ENCODE results near the gene ARID5A.
"Not testable (repeated sequence)": the region's sequence is repeated elsewhere in the genome, so short reads cannot be mapped to it uniquely, and the experiment has no call there.

The ARID5A gene

GRCh38 chr2:96536445-96537065, at the start of gene ARID5A:
Gene ARID5A, plus strand, starts transcription at chr2:96536752. Its CDS starts 75 bp downstream, at chr2:96536827.
- DNase-seq: peak; percentile 22

- DNase-seq: no peak
These were observed 47.3 kb upstream of the ARID5A start for GRCh38 chr2:96489261-96489660.

GRCh38 chr2:96489663-96490062, 46.9 kb upstream of the ARID5A start:
- no peak for DNase-seq

GRCh38 chr2:96491860-96492497, 44.6 kb upstream of the ARID5A start:
- no peak for DNase-seq

- DNase-seq: no peak
These were observed 43.5 kb upstream of the ARID5A start for GRCh38 chr2:96493072-96493471.

GRCh38 chr2:96494188-96494587, 42.4 kb upstream of the ARID5A start:
- no peak for DNase-seq

DNA sequence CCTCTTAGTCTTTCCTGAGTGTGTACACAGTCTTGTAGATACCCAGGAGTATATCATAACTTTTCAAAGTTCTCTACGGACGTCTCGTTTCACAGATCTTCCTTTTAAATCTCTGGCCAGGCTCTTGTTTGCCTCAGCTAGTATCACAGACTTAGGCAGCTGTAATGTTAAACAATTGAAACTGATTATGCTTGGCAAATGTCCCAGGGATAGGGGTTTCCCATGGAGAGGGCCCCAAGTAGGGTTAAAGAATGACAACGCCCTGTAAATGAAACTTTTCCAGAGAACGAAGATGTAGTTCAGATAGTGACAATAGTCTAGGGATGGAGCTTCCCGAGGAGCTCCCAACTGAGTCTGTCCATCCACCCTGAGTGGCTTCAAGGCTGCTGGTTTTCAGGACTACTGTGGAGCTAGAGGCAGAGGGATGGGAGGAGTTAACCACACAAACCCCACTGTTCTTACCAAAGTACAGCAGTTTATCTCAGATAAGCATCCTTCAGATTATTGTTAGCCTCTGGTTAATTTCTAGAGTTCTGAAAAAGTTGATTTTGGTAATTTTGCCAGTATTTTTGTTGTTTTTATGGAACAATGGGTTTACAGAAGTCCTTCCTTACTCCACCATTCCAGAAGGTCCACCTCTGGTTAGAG, 40.4 kb upstream of the ARID5A start:
- no peak for DNase-seq

DNA sequence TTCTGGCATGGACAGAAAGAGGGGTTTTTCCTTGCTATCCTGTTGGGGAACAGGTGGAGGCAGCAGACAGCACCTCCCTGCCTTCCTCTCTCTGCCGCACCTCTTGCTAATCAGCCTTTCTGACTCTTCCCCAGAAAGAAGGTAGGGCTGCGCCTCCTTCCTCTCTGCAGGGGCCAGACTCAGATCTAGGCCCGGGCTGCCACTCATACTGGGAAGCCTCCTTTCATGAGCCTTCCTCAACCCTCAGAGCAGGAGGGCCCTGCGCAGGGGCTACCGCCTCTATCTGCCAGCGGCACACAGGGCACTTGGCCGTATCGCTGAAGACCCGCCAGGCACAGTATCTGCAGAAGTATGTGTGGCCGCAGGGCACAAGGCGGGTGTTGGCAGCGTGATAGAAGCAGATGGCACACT, 38.5 kb upstream of the ARID5A start:
- no peak for DNase-seq

DNA sequence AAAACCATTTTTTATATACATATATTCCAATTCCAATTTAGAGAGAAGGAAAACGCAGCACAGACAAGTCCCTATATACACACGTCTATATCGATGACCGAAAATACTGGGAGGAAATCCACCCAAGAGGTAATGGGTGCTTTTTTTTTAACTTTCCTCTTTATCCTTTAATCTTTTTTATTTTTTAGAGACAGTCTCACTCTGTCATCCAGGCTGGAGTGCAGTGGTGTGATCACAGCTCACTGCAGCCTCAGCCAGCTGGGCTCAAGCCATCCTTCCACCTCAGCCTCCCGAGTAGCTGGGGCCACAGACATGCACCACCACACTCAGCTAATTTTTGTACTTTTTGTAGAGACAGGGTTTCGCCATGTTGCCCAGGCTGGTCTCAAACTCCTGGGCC, 37.9 kb upstream of the ARID5A start:
- DNase-seq: not testable (repeated sequence)

GRCh38 chr2:96499061-96499960, 37.2 kb upstream of the ARID5A start:
- no peak for DNase-seq

GRCh38 chr2:96500385-96501066, 36.0 kb upstream of the ARID5A start:
- DNase-seq: no peak

DNA sequence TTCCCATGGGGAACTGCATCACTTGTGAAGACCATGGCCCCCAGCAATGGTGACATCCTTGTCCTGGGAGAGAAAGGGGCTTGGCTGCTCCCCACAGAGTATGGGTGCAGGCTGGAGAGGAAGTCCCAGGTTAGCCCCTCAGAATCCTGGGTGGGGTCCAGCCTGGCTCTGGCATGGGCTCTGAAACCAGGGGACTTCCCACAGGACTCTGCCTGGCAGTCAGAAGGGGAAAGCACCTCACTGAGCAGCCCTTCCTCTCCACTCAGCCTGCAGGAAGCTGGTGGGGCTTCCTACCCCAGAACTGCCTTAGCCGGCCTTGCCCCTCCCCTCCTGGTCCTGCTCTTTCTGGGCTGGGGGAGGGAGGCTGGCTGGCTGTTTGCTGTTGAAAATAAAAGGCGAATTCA, 35.1 kb upstream of the ARID5A start:
- DNase-seq: no peak

DNA sequence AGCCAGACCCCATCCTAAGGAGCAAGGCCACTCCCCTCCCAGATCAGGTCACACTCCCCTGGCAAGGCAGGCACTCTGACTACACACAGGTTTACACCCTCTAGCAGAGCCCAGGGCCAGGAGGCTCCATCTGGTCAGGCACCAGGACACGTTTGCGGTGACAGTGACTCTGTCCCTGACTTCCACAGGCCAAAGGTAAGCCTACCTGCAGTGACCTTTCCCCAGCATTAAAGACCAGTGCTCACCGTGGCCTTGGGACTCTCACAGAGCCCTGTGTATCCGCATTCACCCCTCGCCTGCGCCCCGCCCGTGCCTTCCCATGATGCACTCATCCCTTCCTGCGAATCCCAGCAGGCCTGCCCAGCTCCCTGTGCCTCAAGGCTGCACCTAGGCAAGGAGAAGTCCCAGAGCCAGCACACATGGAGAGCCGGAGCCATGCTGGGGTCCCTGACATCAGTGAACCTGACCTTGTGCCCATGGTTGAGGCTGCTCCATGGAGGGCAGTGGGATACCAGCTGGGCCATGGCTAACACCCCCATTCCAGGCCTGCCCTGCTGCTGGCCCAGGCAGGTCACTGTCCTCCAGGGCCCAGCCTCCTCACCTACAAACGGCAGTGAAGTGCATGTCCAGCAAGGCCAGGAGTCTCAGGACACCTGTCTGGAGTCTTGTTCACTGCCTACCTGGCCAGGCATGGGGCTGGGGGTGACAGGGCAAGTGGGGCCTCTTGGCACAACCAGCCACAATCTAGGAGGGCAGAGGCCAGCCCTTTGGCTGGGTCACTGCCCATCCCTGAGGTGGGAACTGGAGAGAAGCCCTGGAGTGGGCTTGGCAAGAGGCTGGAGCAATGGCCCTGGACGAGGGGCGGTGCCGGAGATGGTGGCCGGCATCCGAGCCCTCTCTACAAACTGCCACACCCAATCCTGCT, 34.4 kb upstream of the ARID5A start:
- no peak for DNase-seq

DNA sequence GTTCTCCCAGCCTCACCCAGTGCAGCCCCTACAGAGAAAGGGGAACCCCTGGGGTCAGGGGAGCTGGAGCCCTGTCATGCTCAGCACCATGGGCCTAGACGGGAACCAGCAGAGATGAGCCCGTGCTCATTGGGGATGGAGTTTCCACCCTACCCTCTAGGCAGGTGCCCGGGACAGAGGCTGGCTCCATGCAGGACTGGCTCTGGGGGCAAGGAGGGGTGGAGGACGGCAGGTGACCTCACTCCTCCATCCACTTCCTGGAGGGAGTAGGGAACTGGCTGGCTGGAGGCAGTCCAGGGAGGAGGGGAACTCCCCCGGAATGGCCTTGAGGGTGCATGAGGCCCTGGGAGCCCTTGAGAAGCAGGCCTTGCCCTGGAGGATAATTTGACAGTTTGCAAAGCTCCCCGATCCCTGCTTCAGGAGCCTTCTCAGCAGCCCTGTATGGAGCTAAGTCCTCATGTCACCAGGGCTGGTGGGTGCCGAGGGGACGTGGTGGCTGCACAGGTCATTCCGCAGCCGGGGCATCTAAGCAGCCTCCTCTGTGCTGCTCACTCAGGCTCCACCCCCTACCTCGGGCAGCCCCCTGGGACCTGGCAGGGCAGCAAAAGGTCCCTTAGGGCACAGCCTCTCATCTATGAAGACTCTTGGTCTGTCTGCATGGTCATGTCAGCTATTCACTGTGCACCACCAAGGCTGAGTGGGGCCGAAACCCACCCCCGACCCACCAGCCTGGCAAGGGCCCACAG, 33.5 kb upstream of the ARID5A start:
- no peak for DNase-seq

DNA sequence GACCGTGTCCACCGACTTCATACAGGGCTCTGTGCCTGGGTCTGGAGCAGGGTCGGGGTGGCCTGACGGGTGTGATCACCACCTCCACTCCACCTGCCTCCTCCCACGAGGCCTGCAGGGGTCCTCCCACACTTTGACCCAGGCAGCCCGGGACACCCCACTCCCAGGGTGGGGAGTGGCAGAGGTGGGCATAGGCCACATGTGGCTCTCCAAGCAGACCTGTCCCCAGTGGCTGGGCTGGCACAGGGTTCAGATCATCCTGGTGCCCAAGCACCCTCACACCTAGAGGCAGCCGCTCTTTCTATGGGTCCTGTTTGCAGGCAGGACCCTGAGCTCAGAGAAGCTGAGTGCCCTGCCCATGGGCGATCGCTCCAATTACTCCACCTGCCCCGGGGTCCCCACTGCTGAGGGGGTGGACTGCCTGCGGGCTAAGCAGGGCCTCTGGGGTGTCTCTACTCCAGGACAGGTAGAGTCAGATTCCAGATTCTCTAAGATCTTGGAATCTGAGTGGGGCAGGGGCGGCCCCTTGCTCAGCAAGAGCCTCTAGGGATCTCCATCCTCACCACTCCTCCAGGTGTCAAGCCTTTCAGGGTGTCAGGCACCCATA, 32.8 kb upstream of the ARID5A start:
- DNase-seq: no peak

DNA sequence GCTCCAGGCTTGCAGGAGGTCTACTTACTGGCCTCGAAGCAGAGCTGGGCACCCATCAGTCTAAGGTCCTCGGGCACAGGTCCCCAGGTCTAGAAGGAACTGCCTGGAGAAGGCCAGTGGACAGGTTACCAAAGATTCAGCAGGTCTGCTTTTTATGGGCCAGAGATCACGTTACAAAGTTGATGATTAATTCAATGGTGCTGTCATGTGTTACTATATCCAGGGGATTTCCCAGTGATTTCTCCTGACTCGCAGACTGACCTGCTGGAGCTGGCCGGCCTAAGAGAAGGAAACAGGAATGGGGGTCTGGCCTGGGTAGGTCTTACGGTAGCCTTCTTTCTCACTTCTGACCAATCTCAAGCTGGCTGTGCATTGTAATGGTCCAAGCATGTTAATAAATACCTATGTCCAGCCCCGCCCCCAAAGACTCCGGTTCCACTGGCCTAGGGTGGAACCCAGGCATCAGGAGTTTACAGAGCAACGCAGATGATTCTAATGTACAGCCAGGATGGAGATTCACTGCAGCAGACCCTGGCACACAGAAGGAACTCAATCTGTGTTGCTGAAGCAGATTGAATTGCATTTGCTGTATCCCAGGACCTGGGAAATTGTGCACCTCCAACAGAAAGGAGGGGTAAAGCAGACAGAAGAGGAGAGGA, 31.2 kb upstream of the ARID5A start, which contains the start of gene NEURL3:
Gene NEURL3, minus strand, starts transcription at position 127 of the 659 bp plus-strand sequence. Its CDS starts 71 bp downstream, at position 56.
- DNase-seq: no peak

- no peak for DNase-seq
These were observed 30.3 kb upstream of the ARID5A start for GRCh38 chr2:96506016-96506906.

- DNase-seq: no peak
These were observed 29.7 kb upstream of the ARID5A start for GRCh38 chr2:96506907-96507240.
